Measurements from ENCODE around the gene PCDH9. TPM values are rescaled to one million over a fixed set of nuclear protein-coding genes. Genes with fewer than 3 reads are reported as not detected.

Gene PCDH9
- total RNA-seq, 1 donor from 2014 or later, result 14.7 TPM

DNA sequence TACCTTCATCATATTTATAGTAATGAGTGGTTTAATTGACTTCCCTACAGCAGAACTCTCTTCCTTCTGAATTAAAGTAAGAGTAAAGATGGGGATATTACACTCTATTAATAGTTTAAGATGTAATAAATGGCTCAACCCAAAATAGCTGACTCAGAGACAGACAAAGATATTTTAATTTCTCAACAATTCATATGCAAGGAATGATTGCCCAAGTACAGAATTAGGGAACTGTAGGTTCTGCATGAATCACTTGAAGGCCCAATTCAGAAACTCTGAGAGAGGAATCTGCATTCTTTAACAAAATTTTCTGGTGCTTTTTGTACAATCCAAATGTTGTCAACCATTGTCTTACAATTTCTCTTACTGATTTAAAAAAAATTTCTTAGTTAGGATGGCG is 42.9 kb upstream of the PCDH9 start:
- TF ChIP-seq, protein P1, sequence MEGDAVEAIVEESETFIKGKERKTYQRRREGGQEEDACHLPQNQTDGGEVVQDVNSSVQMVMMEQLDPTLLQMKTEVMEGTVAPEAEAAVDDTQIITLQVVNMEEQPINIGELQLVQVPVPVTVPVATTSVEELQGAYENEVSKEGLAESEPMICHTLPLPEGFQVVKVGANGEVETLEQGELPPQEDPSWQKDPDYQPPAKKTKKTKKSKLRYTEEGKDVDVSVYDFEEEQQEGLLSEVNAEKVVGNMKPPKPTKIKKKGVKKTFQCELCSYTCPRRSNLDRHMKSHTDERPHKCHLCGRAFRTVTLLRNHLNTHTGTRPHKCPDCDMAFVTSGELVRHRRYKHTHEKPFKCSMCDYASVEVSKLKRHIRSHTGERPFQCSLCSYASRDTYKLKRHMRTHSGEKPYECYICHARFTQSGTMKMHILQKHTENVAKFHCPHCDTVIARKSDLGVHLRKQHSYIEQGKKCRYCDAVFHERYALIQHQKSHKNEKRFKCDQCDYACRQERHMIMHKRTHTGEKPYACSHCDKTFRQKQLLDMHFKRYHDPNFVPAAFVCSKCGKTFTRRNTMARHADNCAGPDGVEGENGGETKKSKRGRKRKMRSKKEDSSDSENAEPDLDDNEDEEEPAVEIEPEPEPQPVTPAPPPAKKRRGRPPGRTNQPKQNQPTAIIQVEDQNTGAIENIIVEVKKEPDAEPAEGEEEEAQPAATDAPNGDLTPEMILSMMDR (IDR thresholded peaks at IDR 0.05; ENCODE audit: borderline replicate concordance), result no peak
- no peaks in the 10 kb centered on the region for H3K27me3 ChIP-seq (ENCODE audit: low read depth)
- intact Hi-C loops (cut with micrococcal nuclease), result no loop called here
- no peaks in the 10 kb centered on the region for H3K36me3 ChIP-seq
- no peaks in the 10 kb centered on the region for H3K9me3 ChIP-seq (replicated peaks)
- no peak overlapping the region for H3K4me3 ChIP-seq
- H3K27ac ChIP-seq (replicated peaks), result no peak overlapping the region
- H3K4me1 ChIP-seq, result no peaks in the 10 kb centered on the region
- no peak for DNase-seq

DNA sequence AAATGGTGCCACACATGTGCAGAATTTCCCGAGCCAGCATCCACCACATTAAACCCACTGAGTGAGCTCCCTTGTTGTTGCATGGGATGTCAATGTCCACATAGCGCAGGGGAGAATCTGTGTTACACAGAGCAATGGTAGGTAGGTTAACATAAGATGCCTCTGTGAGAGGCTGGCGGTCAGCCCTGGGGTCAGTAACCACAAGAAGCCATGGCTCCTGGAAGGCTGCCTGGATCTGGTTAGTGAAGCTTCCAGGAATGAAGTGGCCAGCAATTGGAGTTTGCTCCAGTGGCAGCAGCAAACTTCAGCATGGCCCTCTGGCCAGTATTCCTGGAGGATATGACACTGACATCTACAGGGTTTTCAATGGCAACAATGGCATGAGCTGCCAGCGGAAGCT is 37.0 kb upstream of the PCDH9 start:
- intact Hi-C loops (cut with micrococcal nuclease), result no loop called here
- H3K4me3 ChIP-seq, result no peak overlapping the region

DNA sequence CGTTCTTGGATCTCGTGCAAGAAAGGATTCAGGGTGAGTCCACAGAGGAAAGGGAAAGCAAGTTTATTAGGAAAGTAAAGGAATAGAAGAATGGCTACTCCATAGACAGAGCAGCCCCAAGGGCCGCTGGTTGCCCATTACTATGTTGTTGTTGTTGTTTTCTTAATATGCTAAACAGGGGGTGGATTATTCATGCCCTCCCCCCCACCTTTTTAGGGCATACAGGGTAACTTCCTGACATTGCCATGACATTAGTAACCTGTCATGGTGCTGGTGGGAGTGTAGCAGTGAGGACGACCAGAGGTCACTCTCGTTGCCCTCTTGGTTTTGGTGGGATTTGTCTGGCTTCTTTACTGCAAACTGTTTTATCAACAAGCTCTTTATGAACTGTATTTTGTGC is 29.1 kb upstream of the PCDH9 start:
- H3K4me1 ChIP-seq, result no peaks in the 10 kb centered on the region
- H3K27me3 ChIP-seq (ENCODE audit: low read depth), result no peaks in the 10 kb centered on the region
- no peak overlapping the region for H3K27ac ChIP-seq (replicated peaks)
- no peak for DNase-seq
- H3K9me3 ChIP-seq (replicated peaks), result no peaks in the 10 kb centered on the region
- no peak overlapping the region for H3K4me3 ChIP-seq
- TF ChIP-seq, protein P1 (IDR thresholded peaks at IDR 0.05; ENCODE audit: borderline replicate concordance), result no peak
- intact Hi-C loops (cut with micrococcal nuclease), result no loop called here
- no peaks in the 10 kb centered on the region for H3K36me3 ChIP-seq

More for the DNA sequence above, 37.0 kb upstream of the PCDH9 start:
- peaks cover 8% of the 10 kb centered on the region for H3K9me3 ChIP-seq (replicated peaks)
- no peaks in the 10 kb centered on the region for H3K36me3 ChIP-seq
- DNase-seq, result no peak
- no peak overlapping the region for H3K27ac ChIP-seq (replicated peaks)
- H3K4me1 ChIP-seq, result no peaks in the 10 kb centered on the region
- H3K27me3 ChIP-seq (ENCODE audit: low read depth), result no peaks in the 10 kb centered on the region
- TF ChIP-seq, protein P1 (IDR thresholded peaks at IDR 0.05; ENCODE audit: borderline replicate concordance), result no peak

DNA sequence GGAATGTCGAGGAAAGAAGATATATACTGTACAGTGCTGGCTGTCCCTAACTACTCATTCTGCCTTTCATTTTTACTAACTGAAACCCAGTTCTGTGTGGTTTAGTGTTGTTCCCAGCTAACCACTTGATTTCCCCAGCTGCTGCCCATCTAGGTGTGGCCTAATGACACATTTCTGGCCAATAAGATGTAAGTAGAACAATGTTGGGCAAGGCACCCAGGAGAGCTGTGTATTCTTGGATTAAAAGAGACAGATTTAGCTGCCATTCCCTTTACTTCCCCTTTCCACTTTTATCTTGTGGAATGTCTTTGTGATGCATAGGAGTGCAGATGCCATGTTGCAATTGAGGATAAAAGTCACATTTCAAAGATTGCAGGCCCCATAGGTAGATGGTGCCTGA is 28.3 kb upstream of the PCDH9 start:
- intact Hi-C loops (cut with micrococcal nuclease), result no loop called here
- Histone ChIP-seq H3K27me3 (ENCODE audit: low read depth) (no peaks in the 10 kb centered on the region), H3K9me3 (replicated peaks) (no peaks in the 10 kb centered on the region), H3K36me3 (no peaks in the 10 kb centered on the region), H3K4me1 (no peaks in the 10 kb centered on the region), H3K27ac (replicated peaks) (no peak overlapping the region), H3K4me3 (no peak overlapping the region)
- TF ChIP-seq, protein P1 (IDR thresholded peaks at IDR 0.05; ENCODE audit: borderline replicate concordance), result no peak
- DNase-seq, result no peak

DNA sequence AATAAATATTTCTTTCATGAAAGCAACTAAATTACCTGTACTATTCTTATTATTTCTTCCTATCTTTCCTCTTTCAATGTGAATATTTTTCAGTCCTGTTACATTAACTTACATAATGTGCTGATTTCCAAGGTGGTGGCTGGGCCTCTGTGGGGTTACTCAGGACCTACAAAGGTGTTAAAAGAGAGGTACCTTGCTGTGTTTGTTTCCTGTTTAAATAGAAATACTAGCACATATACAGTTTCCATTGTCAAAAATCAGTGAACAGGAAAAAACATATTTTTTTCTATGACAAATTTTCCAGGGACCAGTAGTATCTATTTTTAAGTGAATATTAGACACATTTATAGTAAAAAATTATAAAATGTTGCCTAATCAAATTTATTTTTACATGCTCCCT is 8.7 kb upstream of the PCDH9 start:
- Histone ChIP-seq H3K27ac (replicated peaks) (no peak overlapping the region), H3K4me1 (peaks cover 6% of the 10 kb centered on the region), H3K36me3 (no peaks in the 10 kb centered on the region), H3K27me3 (ENCODE audit: low read depth) (no peaks in the 10 kb centered on the region), H3K4me3 (no peak overlapping the region), H3K9me3 (replicated peaks) (no peaks in the 10 kb centered on the region)
- intact Hi-C loops (cut with micrococcal nuclease), result no loop called here
- no peak for DNase-seq
- TF ChIP-seq, protein P1 (IDR thresholded peaks at IDR 0.05; ENCODE audit: borderline replicate concordance), result no peak
